HG03378 (cell line): ENCODE measurements around the gene SOCS1.

Source experiments
- ATAC-seq: cut with Tn5 transposase; IDR thresholded peaks from one replicate; pipeline ENCODE4 v1.9.1; 2021; ENCODE audit warnings: mild to moderate bottlenecking, moderate library complexity; ENCODE audit not compliant: unreplicated experiment

SOCS1 gene

DNA sequence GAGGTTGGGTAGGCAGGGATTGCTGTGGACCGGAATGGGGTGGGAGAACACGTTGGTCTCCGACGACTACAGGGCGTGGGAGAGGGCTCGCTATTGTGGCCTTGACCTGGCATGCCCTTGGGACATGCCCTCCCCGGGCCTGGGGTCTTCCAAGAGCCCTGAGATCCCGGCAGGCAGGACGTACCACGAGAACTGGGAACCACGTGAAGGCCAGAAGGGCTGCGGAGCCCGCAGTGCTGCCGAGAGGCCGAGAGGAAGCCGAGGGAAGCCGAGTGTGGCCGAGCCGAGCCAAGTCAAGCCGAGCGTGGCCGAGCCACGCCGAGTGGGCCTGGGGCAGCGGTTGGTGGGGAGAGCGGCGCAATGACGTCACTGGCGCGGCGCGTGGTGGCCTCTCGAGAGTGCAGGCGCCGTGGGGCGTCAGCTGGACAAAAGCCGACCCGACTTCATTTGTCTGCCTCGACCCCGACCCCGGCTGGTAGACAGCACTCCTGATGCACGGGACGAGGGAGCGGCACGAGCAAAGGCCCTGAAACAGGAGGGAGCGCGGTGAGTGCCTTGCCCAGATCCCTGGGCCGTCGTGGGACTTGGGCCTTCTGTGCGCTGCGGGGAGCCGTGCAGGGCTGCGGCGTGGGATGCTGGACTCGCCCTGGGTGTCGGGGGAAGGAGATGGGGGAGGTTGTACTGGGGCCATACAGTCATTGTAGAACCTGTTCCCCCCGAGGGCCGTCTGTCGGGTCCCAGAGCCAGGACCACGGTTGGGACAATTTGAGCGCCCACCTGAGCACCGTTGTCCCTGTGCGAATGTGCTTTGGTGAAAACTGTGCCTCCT lies 6.6 kb downstream of the SOCS1 start:
- no peak for ATAC-seq

DNA sequence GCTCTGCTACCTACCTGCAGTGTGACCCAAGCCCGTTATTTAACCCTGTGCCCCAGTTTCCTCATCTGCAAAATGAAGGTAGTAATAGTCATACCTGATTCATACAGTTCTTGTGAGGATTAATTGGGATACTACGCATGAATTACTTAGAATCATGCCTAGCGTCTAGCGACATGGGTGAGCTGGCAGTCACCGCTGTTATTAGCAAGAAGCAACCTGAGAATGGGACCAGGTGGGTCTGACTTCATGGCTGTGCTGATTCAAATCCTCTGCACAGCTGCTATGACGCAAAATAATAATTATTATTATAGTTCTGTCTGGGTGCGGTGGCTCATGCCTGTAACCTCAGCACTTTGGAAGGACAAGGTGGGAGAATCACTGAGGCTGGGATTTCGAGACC lies 7.9 kb downstream of the SOCS1 start:
- no peak for ATAC-seq

DNA sequence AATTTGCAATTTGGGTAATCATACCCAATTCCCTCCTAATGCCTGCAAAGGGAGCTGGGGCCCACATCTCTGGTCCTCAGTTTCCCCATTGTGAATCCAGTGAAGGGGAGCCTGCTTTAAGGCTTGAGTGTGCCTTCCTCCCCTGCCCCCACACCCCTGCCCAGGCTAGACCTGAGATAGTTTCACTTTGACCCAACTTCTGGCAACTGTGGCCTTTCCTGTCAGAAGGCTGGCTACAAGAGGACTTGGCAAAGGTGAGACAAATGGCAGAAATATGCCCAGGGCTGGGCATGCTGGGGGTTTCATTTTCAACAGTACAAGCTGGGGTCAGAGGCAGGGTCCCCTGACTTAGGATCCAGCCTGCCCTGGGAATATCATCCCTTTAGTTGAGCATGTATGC lies 10.0 kb downstream of the SOCS1 start:
- no peak for ATAC-seq

DNA sequence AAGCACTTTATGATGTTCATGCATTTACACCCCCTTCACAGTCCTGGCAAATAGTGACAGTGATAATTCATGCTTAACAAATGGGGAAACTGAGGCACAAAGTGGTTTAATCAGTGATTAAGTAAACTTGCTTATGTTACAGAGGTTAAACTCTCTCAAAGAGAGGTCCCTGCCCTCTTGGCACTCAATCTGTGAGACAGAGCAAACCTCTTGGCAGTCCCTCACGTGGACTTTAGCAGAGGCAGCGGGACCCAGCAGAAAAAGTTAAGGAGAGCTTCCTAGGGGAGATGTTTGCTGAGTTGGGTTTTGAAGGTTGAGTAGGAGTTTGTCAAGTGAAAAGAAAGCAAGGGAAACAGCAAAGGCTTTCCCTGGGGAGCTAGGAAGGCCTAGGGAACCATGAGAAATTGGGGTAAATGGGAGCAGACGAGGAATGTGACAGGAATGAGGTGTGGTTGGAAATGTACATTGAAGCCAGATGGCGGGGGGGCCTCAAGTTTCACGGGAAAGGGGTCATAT lies 10.7 kb downstream of the SOCS1 start:
- ATAC-seq, result no peak

DNA sequence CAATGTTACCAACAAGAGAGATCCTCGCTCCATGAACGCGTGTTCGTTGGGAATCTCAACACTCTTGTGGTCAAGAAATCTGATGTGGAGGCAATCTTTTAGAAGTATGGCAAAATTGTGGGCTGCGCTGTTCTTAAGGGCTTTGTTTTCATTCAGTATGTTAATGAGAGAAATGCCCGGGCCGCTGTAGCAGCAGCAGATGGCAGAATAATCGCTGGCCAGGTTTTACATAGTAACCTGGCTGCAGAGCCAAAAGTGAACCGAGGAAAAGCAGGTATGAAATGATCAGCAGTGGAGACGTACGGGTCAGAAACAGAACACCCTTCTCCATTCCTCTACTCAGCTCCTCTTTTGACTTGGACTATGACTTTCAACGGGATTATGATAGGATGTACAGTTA lies 13.3 kb downstream of the SOCS1 start:
- ATAC-seq, result no peak

DNA sequence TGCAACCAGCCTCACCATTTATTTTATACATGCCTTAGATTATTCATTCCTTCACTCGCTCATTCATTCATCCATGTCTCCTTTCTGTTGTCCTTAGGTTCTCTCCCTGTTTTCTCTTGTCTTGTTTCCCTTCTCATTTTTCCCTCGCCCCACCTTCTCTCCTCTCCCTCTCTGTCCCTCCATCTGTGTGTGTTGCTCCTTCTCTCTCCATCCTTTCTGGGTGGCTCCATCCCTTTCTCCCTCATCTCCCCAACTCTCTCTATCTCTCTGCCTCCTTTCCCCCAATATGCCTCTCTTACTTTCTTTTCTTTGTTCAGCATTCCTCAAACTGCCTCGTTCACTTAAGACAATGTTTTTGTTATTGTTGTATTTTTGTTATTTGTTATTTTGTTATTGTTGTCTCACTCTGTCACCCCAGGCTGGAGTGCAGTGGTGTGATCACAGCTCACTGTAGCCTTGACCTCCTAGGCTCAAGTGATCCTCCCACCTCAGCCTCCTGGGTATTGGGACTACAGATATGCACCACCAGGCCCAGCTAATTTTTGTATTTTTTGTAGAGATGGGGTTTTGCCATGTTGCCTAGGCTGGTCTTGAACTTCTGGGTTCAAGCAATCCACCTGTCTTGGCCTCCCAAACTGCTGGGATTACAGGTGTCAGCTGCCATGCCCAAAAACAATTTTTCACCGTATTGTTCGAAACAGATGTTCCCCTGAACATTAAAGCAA lies 14.4 kb downstream of the SOCS1 start:
- ATAC-seq, result no peak

DNA sequence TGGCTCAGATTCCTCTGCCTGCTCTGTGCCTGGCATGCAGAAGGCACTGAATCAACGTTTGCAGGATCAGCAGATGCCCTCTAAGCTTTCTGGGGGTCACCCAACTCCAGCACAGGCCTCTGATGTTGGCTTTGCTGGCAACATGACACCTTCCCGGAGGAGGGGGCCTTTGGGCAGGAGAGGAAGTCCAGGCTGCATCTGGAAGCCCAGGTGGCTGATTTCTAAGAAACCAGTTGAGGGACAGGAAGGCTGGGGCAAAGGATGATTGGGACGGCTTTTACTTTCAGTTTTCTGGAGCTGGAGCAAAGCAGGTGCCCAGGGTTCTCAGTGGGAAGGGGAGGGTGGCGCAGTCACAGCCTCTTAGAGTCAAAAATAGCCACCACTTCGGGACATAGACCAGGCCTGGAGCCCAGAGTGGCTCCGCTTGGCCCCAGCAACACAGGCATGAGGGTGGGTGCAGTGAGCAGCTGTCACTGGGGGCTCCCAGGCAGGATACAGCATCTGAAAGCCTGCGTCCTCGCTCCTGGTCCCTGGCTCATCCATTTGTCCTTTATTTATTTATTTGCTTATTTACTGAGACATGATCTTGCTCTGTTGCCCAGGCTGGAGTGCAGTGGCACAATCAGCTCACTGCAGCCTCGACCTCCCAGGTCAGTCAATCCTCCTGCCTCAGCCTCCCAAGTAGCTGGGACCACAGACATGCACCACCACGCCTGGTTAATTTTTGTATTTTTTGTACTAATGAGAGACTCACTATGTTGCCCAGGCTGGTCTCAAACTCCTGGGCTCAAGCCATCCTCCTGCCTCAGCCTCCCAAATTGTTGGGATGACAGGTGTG lies 15.1 kb downstream of the SOCS1 start:
- ATAC-seq, result no peak

DNA sequence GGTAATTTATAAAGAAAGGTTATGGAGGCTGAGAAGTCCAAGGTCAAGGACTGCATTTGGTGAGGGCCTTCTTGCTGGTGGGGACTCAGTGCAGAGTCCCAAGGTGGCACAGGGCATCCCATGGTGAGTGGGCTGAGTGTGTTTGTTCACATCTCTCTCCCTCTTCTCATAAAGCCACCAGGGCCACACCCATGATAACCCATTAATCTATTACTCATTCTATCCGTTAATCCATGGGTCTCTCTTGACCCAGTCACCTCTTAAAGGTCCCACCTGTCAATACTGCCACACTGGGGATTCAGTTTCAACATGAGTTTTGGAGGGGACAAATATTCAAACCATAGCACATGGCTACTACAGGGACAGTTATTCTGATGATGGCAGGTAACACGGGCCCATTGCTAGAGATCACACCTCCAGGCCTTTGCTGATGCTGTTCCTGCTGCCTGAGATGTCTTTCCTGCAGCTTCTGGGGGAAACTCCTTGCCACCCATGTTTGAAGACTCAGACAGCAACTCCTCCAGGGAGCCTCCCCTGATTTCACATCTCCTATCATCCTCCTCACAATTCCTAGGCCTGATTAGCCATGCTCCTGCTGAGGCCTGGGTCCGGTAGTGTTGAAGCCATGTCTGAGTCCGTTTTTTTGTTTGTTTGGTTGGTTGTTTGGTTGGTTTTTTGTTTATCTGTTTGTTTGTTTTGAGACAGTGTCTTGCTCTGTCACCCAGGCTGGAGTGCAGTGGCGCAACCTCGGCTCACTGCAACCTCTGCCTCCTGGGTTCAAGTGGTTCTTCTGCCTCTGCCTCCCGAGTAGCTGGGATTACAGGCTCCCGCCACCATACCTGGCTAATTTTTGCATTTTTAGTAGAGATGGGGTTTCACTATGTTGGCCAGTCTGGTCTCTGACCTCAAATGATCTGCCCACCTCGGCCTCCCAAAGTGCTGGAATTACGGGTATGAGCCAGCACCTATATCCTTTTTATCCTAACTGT lies 16.1 kb downstream of the SOCS1 start:
- no peak for ATAC-seq

DNA sequence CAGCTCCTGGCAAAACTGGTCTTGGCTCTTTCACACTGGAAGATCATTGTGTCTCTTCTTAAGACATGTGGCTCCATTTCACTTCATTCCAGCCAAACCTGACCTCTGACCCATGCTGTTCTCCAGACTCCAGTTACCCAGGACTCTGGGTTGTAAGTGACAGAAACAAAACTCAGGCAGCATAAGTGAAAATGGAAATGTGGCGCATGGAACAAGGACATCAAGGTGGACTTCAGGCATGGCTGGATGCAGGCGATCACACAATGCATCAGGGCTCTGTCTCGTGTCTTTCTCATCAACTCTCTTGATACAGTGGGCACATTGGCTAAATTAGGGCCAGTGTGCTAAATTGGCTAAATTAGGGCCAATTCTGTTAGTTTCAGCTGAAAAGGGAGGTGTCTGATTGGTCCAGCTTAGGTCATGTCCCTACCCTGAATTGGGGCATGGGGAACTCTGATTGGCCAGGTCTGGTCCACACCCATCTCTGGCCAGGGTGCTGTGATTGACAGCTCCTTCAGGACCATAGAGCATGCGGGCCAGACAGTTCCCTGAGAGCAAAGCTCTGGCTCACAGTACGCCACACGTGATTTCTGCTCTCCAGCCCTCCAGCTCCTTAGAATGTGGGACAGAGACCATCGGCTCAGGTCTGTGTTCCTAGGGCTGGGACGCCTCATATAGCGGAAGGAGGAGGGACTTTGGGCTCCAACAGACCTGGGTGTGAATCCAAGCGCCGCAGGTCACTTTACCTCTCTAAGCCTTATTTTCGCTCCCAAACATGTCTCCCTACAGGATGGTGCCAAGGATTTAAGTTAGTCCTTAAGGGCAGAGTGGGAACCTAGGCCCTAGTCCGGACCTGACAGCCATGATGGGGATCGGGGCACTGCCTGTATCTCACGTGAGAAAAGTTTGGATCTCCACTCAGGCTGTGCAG lies 17.5 kb downstream of the SOCS1 start:
- ATAC-seq, result no peak

DNA sequence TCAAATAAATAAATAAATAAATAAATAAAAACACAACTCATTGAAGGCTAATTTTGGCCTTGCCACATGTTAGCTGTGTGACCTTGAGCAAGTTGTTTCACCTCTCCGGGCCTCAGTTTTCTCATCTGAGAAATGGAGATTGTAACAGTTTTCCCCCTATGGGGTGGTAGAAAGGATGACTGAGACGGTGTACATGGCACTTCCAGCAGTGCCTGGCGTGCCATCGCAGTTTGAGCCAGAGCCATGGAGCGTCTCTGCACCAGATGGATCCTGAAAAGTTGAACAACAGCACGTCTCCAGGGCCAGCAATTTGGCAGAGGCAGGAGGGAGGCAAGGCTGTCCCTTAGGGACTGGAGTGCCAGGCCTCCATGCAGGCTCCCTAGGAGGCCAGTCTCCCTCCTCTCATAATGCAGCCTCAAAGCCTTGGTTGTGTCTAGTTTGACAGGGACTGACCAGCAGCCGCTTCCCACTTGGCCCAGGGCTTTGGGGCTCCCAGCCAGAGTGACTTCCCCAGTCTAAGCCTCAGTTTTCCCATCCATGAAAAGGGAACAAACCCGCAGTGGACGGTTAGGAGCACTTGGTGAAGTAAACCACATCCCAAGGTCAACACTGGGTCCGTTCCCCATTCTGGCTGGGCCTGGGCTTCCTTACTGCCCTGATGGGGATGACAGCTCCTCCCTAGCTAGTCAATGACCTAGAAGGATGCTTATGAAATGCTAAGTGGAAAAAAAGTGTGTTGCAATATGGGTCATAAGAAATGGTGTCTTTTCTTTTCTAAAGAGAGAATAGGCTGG lies 19.3 kb downstream of the SOCS1 start:
- ATAC-seq, result no peak

DNA sequence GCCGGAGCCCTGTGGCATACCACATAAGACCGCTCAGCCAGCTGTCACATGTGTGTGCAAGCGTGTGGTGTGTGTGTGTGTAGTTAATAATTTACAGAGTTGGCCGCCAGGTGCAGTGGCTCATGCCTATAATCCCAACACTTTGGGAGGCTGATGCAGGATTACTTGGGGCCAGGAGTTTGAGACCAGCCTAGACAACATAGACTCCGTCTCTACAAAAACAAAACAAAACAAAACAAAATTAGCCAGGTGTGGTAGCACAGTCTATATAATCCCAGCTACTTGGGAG lies 20.4 kb downstream of the SOCS1 start:
- no peak for ATAC-seq

DNA sequence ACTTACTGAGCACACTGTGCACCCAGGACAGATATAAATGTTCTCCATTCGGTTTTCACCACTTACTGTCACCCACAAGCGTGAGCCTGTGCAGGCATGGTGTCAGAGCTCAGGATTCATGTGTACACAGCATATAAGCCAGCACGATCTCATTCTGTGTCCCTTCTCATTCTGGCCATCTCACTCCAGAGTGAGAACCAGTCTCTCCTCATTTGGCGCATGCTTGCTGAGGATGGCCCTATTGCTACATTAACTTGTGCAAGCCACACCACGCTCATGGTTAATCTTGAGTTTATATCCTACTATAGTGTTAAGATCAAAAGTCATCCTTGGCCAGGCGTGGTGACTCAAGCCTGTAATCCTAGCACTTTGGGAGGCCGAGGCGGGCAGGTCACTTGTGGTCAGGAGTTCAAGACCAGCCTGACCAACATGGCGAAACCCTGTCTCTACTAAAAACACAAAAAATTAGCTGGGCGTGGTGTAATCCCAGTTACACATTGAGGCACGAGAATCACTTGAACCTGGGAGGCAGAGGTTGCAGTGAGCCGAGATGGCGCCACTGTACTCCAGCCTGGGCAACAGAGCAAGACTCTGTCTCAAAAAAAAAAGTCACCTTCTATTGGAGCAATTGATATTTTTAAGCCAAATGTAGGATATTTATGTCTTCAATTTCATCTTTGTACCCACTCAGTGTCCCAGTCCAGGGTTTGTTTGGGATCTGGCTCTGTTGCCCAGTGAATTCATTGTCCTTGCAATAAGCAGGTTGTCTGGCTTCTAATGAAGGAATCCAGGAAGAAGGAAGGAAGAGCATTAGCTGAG lies 20.9 kb downstream of the SOCS1 start:
- no peak for ATAC-seq

DNA sequence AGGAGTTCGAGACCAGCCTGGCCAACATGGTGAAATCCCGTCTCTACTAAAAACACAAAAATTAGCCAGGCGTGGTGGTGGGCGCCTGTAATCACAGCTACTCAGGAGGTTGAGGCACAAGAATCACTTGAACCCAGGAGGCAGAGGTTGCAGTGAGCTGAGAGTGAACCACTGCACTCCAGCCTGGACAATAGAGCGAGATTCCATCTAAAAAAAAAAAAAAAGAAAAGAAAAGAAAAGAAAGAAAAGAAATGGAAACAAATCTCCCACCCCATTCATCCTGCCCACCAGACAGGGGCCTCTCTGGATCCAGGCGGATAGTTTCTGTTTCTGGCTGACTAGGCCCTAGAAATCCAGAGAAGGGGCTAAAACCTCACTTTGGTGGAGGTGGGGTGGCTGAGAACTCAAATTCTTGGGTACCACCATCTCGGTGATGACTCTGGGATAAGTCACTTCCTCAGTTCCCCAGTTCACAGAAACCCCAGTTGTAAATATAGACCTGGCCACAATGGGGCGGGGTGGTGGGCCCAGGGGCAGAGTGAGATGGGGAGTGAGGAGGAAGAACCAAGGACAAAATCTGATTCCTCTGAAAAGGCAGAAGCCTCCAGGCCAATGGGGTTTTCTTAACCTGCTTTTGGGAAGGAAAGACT lies 22.2 kb downstream of the SOCS1 start:
- no peak for ATAC-seq

DNA sequence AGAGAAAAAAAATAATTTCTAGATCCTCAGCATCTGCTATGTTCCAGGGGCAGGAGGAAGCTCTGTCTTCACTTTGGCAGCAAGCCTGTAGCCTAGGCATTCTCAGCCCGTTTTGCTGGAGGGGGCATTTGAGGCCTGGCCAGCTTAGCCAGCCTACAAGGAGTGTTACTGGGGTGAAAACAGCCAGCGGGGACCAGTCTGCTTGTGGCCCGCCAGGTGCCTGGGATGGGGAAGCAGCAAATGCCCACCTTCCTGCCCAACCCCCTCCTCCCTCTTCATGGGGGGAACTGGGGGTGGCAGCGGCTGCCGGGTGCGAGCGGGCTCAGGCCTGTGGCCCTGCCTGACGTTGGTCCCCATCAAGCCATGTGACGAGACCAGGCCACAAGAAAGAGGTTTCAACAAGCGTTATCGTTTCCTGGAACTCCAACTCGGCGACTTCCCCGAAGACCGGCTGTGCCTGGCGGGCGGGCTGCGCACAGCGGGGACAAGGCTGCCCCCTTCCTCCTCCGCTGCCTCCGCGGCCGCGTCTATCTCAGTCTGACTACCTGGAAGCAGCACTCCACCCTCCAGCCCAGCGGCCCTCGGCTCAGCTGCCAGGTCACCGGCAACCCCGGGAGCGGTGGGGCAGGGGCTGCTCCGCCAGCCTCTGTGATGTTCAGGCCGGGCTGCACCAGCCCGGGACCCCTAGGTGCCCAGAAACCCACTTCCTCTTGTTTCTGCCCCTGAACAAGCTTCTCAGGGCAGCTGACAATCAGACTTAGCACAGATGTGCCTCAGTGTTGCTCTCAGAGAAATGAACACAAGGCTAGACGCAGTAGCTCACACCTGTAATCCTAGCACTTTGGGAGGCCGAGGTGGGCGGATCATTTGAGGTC lies 22.9 kb downstream of the SOCS1 start:
- peak; percentile 49 for ATAC-seq

DNA sequence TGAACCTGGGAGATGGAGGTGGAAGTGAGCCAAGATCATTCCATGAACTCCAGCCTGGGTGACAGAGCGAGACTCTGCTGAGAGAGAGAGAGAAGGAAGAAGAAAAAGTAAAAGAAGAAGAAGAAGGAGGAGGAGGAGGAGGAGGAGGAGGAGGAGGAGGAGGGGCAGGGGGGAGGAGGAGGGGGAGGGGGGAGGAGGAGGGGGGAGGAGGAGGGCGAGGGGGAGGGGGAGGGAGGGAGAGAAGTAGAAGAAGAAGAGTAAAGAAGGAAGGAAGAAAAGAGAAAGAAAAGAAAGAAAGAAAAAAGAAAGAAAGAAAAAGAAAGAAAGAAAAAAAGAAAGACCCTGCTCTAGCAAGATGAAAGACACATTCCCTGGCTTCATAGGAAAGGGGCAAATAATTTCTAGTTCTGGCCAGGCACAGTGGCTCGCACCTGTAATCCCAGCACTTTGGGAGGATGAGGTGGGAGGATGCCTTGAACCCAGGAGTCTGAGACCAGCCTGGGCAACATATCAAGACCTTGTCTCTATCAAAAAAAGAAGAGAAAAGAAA lies 23.6 kb downstream of the SOCS1 start:
- ATAC-seq, result no peak
